Measurements from ENCODE around the gene INPP4A.

INPP4A gene

GRCh38 chr2:98511981-98512380, 67.3 kb downstream of the INPP4A start:
- Histone ChIP-seq H3K27ac (ENCODE audit: low read depth, low read length) (no peak overlapping the region), H3K27me3 (ENCODE audit: control insufficient read depth in 1 of 2, insufficient read depth in 2 of 2, low read length in 2 of 2) (no peaks in the 10 kb centered on the region), H3K4me3 (ENCODE audit: low read depth in 1 of 2, low read length in 2 of 2) (no peak overlapping the region), H3K9ac (ENCODE audit: low read depth in 1 of 2, low read length in 2 of 2) (no peak overlapping the region), H3K9me3 (ENCODE audit: control insufficient read depth in 1 of 2, low read length in 2 of 2) (no peaks in the 10 kb centered on the region), H3K4me1 (ENCODE audit: control insufficient read depth in 1 of 2, insufficient read depth in 2 of 2, low read length in 2 of 2) (peaks cover 15 to 34% of the 10 kb centered on the region in 2 donors), H3K36me3 (ENCODE audit: control insufficient read depth in 1 of 2, insufficient read depth in 2 of 2, low read length in 2 of 2) (peaks cover 0 to 3% of the 10 kb centered on the region in 2 donors)

DNA sequence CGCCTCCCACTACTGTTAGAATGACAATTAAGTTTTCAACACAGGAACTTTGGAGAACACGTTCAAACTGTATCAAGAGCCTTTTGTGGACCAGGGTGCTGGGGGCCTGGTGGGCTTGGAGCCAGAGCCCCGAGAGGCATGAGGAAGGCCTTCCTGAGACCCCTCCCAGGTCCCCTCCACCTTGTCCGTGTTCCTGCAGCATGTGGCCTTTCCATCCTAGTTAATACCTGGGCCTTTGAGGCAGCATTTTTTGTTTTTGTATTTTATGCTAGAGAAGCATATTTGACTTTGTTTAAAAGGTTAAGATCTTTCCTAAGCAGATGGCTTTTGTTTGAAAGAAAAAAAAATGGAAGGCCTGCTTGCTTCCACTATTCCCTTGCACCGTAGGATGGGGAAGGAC, 68.0 kb downstream of the INPP4A start:
- H3K9me3 ChIP-seq (ENCODE audit: control insufficient read depth in 1 of 2, low read length in 2 of 2), result no peaks in the 10 kb centered on the region
- no peak overlapping the region for H3K4me3 ChIP-seq (ENCODE audit: low read depth in 1 of 2, low read length in 2 of 2)
- no peak overlapping the region for H3K27ac ChIP-seq (ENCODE audit: low read depth, low read length)
- H3K9ac ChIP-seq (ENCODE audit: low read depth in 1 of 2, low read length in 2 of 2), result no peak overlapping the region
- H3K4me1 ChIP-seq (ENCODE audit: control insufficient read depth in 1 of 2, insufficient read depth in 2 of 2, low read length in 2 of 2), result peaks cover 19 to 31% of the 10 kb centered on the region in 2 donors
- no peaks in the 10 kb centered on the region for H3K27me3 ChIP-seq (ENCODE audit: control insufficient read depth in 1 of 2, insufficient read depth in 2 of 2, low read length in 2 of 2)
- peaks cover 0 to 3% of the 10 kb centered on the region in 2 donors for H3K36me3 ChIP-seq (ENCODE audit: control insufficient read depth in 1 of 2, insufficient read depth in 2 of 2, low read length in 2 of 2)

GRCh38 chr2:98514096-98514639, 69.5 kb downstream of the INPP4A start:
- H3K4me1 ChIP-seq (ENCODE audit: control insufficient read depth in 1 of 2, insufficient read depth in 2 of 2, low read length in 2 of 2), result peaks cover 20% of the 10 kb centered on the region in 2 donors
- no peaks in the 10 kb centered on the region for H3K27me3 ChIP-seq (ENCODE audit: control insufficient read depth in 1 of 2, insufficient read depth in 2 of 2, low read length in 2 of 2)
- peaks cover 0 to 4% of the 10 kb centered on the region in 2 donors for H3K36me3 ChIP-seq (ENCODE audit: control insufficient read depth in 1 of 2, insufficient read depth in 2 of 2, low read length in 2 of 2)
- no peak overlapping the region for H3K27ac ChIP-seq (ENCODE audit: low read depth, low read length)
- H3K9me3 ChIP-seq (ENCODE audit: control insufficient read depth in 1 of 2, low read length in 2 of 2), result no peaks in the 10 kb centered on the region
- H3K9ac ChIP-seq (ENCODE audit: low read depth in 1 of 2, low read length in 2 of 2), result no peak overlapping the region
- no peak overlapping the region for H3K4me3 ChIP-seq (ENCODE audit: low read depth in 1 of 2, low read length in 2 of 2)

- Histone ChIP-seq H3K27me3 (ENCODE audit: control insufficient read depth in 1 of 2, insufficient read depth in 2 of 2, low read length in 2 of 2) (no peaks in the 10 kb centered on the region), H3K36me3 (ENCODE audit: control insufficient read depth in 1 of 2, insufficient read depth in 2 of 2, low read length in 2 of 2) (peaks cover 0 to 10% of the 10 kb centered on the region in 2 donors), H3K4me3 (ENCODE audit: low read depth in 1 of 2, low read length in 2 of 2) (no peak overlapping the region), H3K9me3 (ENCODE audit: control insufficient read depth in 1 of 2, low read length in 2 of 2) (no peaks in the 10 kb centered on the region), H3K4me1 (ENCODE audit: control insufficient read depth in 1 of 2, insufficient read depth in 2 of 2, low read length in 2 of 2) (peaks cover 19 to 20% of the 10 kb centered on the region in 2 donors), H3K27ac (ENCODE audit: low read depth, low read length) (no peak overlapping the region), H3K9ac (ENCODE audit: low read depth in 1 of 2, low read length in 2 of 2) (no peak overlapping the region)
Observed at GRCh38 chr2:98514879-98515249, 70.2 kb downstream of the INPP4A start.

GRCh38 chr2:98515250-98515991, 70.8 kb downstream of the INPP4A start:
- Histone ChIP-seq H3K27ac (ENCODE audit: low read depth, low read length) (no peak overlapping the region), H3K36me3 (ENCODE audit: control insufficient read depth in 1 of 2, insufficient read depth in 2 of 2, low read length in 2 of 2) (peaks cover 0 to 13% of the 10 kb centered on the region in 2 donors), H3K9ac (ENCODE audit: low read depth in 1 of 2, low read length in 2 of 2) (no peak overlapping the region), H3K27me3 (ENCODE audit: control insufficient read depth in 1 of 2, insufficient read depth in 2 of 2, low read length in 2 of 2) (no peaks in the 10 kb centered on the region), H3K4me1 (ENCODE audit: control insufficient read depth in 1 of 2, insufficient read depth in 2 of 2, low read length in 2 of 2) (peaks cover 19 to 20% of the 10 kb centered on the region in 2 donors), H3K4me3 (ENCODE audit: low read depth in 1 of 2, low read length in 2 of 2) (no peak overlapping the region), H3K9me3 (ENCODE audit: control insufficient read depth in 1 of 2, low read length in 2 of 2) (no peaks in the 10 kb centered on the region)

DNA sequence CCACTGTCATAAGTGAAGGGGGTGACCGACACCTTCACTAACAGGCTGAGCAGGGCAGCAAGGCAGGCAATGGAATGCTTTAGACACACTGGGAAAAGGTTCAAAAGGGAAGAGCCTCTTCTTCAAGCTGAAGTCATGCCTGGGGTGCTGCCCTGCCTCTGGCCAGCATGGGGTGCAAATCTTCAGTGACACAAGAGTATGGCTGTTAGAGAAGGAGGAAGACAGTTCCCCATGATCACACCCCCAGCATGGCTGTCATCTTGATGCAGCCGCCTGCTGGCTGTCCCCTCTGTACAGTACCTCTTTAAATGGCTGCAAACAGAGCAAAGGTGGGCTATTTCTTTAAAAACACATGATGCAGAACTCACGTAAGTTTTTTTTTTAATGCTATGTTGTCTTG, 71.9 kb downstream of the INPP4A start:
- no peak overlapping the region for H3K27ac ChIP-seq (ENCODE audit: low read depth, low read length)
- peaks cover 0 to 17% of the 10 kb centered on the region in 2 donors for H3K36me3 ChIP-seq (ENCODE audit: control insufficient read depth in 1 of 2, insufficient read depth in 2 of 2, low read length in 2 of 2)
- H3K4me1 ChIP-seq (ENCODE audit: control insufficient read depth in 1 of 2, insufficient read depth in 2 of 2, low read length in 2 of 2), result peaks cover 19 to 20% of the 10 kb centered on the region in 2 donors
- H3K9ac ChIP-seq (ENCODE audit: low read depth in 1 of 2, low read length in 2 of 2), result no peak overlapping the region
- H3K4me3 ChIP-seq (ENCODE audit: low read depth in 1 of 2, low read length in 2 of 2), result no peak overlapping the region
- H3K27me3 ChIP-seq (ENCODE audit: control insufficient read depth in 1 of 2, insufficient read depth in 2 of 2, low read length in 2 of 2), result no peaks in the 10 kb centered on the region
- H3K9me3 ChIP-seq (ENCODE audit: control insufficient read depth in 1 of 2, low read length in 2 of 2), result no peaks in the 10 kb centered on the region

DNA sequence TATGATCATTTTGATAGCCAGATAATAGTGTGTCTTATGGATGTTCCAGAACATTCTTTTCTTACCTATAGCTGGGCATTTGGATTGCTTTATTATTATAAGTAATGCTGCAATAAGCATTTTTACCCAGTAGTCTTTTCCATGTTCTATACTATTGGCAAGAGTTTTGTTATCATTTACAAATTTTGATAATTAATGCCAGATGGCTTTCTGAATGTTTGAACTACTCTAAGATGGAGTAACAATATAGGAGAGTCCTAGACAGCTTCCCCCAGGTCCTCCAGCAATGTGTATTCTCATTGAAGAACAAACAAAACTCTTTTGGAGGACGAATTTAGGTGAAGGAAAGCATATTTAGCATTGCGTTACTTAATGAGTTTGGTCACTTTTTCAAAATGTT, 73.0 kb downstream of the INPP4A start:
- H3K9ac ChIP-seq (ENCODE audit: low read depth in 1 of 2, low read length in 2 of 2), result no peak overlapping the region
- H3K4me1 ChIP-seq (ENCODE audit: control insufficient read depth in 1 of 2, insufficient read depth in 2 of 2, low read length in 2 of 2), result peaks cover 12 to 20% of the 10 kb centered on the region in 2 donors
- no peak overlapping the region for H3K27ac ChIP-seq (ENCODE audit: low read depth, low read length)
- H3K9me3 ChIP-seq (ENCODE audit: control insufficient read depth in 1 of 2, low read length in 2 of 2), result no peaks in the 10 kb centered on the region
- peaks cover 0 to 16% of the 10 kb centered on the region in 2 donors for H3K36me3 ChIP-seq (ENCODE audit: control insufficient read depth in 1 of 2, insufficient read depth in 2 of 2, low read length in 2 of 2)
- no peak overlapping the region for H3K4me3 ChIP-seq (ENCODE audit: low read depth in 1 of 2, low read length in 2 of 2)
- H3K27me3 ChIP-seq (ENCODE audit: control insufficient read depth in 1 of 2, insufficient read depth in 2 of 2, low read length in 2 of 2), result no peaks in the 10 kb centered on the region

- Histone ChIP-seq H3K27me3 (ENCODE audit: control insufficient read depth in 1 of 2, insufficient read depth in 2 of 2, low read length in 2 of 2) (no peaks in the 10 kb centered on the region), H3K9ac (ENCODE audit: low read depth in 1 of 2, low read length in 2 of 2) (no peak overlapping the region), H3K4me1 (ENCODE audit: control insufficient read depth in 1 of 2, insufficient read depth in 2 of 2, low read length in 2 of 2) (peaks cover 11 to 20% of the 10 kb centered on the region in 2 donors), H3K9me3 (ENCODE audit: control insufficient read depth in 1 of 2, low read length in 2 of 2) (no peaks in the 10 kb centered on the region), H3K4me3 (ENCODE audit: low read depth in 1 of 2, low read length in 2 of 2) (no peak overlapping the region), H3K36me3 (ENCODE audit: control insufficient read depth in 1 of 2, insufficient read depth in 2 of 2, low read length in 2 of 2) (peaks cover 0 to 16% of the 10 kb centered on the region in 2 donors), H3K27ac (ENCODE audit: low read depth, low read length) (no peak overlapping the region)
Observed at GRCh38 chr2:98518101-98518500, 73.4 kb downstream of the INPP4A start.

DNA sequence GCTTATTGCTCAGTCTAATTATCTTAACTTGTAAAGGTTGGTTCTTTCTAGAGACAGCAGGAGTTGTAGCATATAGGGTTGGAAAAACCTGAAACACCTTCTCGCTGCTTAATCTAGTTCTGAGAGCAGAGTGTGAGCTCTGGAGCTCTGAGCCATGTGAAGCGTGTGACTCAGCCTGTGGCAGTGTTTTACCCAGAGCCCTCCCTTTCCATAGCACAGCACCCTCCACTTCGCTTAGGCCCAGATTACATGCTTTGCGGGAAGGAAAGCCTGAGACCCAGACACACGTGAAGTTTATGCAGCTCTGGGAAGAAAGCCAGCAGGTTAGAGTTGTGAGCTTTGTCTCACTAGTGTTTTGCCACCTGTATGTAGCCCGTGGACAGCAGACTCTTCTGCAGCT, 74.5 kb downstream of the INPP4A start:
- Histone ChIP-seq H3K9me3 (ENCODE audit: control insufficient read depth in 1 of 2, low read length in 2 of 2) (no peaks in the 10 kb centered on the region), H3K9ac (ENCODE audit: low read depth in 1 of 2, low read length in 2 of 2) (no peak overlapping the region), H3K4me3 (ENCODE audit: low read depth in 1 of 2, low read length in 2 of 2) (no peak overlapping the region), H3K27ac (ENCODE audit: low read depth, low read length) (no peak overlapping the region), H3K27me3 (ENCODE audit: control insufficient read depth in 1 of 2, insufficient read depth in 2 of 2, low read length in 2 of 2) (no peaks in the 10 kb centered on the region), H3K4me1 (ENCODE audit: control insufficient read depth in 1 of 2, insufficient read depth in 2 of 2, low read length in 2 of 2) (peaks cover 11 to 20% of the 10 kb centered on the region in 2 donors), H3K36me3 (ENCODE audit: control insufficient read depth in 1 of 2, insufficient read depth in 2 of 2, low read length in 2 of 2) (peaks cover 0 to 16% of the 10 kb centered on the region in 2 donors)

DNA sequence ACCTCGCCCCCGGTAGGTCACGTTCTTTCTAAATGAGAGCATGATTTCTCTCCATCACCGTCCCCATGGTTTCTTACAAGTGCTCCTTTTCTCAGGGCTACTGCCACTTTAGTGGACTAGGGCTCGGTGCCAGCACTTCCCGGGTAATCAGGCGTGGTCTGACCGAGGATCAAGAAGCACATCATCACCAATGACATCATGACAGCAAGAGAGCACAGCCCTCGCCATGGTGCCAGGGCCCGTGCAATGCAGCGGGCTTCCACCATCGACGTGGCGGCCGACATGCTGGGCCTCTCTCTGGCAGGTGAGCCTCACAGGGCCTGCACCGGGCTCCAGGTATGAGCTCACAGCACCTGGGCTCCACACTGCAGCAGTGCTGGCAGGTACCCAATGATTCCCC, 75.2 kb downstream of the INPP4A start:
- peaks cover 8 to 17% of the 10 kb centered on the region in 2 donors for H3K4me1 ChIP-seq (ENCODE audit: control insufficient read depth in 1 of 2, insufficient read depth in 2 of 2, low read length in 2 of 2)
- H3K27ac ChIP-seq (ENCODE audit: low read depth, low read length), result no peak overlapping the region
- H3K9ac ChIP-seq (ENCODE audit: low read depth in 1 of 2, low read length in 2 of 2), result no peak overlapping the region
- peaks cover 0 to 16% of the 10 kb centered on the region in 2 donors for H3K36me3 ChIP-seq (ENCODE audit: control insufficient read depth in 1 of 2, insufficient read depth in 2 of 2, low read length in 2 of 2)
- H3K4me3 ChIP-seq (ENCODE audit: low read depth in 1 of 2, low read length in 2 of 2), result no peak overlapping the region
- H3K27me3 ChIP-seq (ENCODE audit: control insufficient read depth in 1 of 2, insufficient read depth in 2 of 2, low read length in 2 of 2), result no peaks in the 10 kb centered on the region
- no peaks in the 10 kb centered on the region for H3K9me3 ChIP-seq (ENCODE audit: control insufficient read depth in 1 of 2, low read length in 2 of 2)

All from duodenal mucosa (tissue), 2 donors.